SK-N-SH (cell line): ENCODE measurements around the gene NTHL1. TPM values are rescaled to one million over a fixed set of nuclear protein-coding genes. Genes with fewer than 3 reads are reported as not detected.
"Not testable (repeated sequence)": the region's sequence is repeated elsewhere in the genome, so short reads cannot be mapped to it uniquely, and the experiment has no call there.

Source experiments
- CTCF ChIA-PET: fragments of 300-600, 350-600 bp; formaldehyde crosslinking; extraction: SDS; loops from one replicate; lab custom pipeline; 2021; lab: Yijun Ruan, JAX
- POLR2A ChIA-PET: fragments of 350-600 bp; sonication (Branson Sonifier 250); formaldehyde crosslinking; extraction: SDS; loops from one replicate; lab custom pipeline; 2020; ENCODE audit warnings: antibody characterized with exemption, inconsistent platforms; lab: Yijun Ruan, JAX
- DNase-seq: peaks from one replicate; pipeline ENCODE4 v3.0.0; 2012
- H2AFZ ChIP-seq: fragments of 200-600 bp; sonication (generic); 2 replicates; pipeline ENCODE4 v1.8.1; 2016; ENCODE audit warnings: antibody characterized with exemption, mild to moderate bottlenecking, low read depth
- H3F3A ChIP-seq: fragments of 200-600 bp; sonication (generic); replicated peaks from 2 replicates; pipeline ENCODE3; 2016; ENCODE audit warnings: antibody characterized with exemption, mild to moderate bottlenecking; ENCODE audit not compliant: insufficient read depth
- H3K27ac ChIP-seq, 2 experiments: fragments of 200-500 bp in 1 of 2; fragments of 200-600 bp in 1 of 2; sonication (Bioruptor generic) in 1 of 2; sonication (generic), shearing (Covaris generic) in 1 of 2; 2 replicates each; pipeline versions ENCODE4 v1.5.1 to v1.6.1; 2014 to 2016; ENCODE audit warnings: low read depth in 2 of 2, inconsistent platforms in 1 of 2, low read length in 1 of 2, mild to moderate bottlenecking in 1 of 2, mixed read lengths in 1 of 2
- H3K27me3 ChIP-seq: fragments of 200-600 bp; sonication (generic), shearing (Covaris generic); 2 replicates; pipeline ENCODE4 v1.6.1; 2016; ENCODE audit warnings: mixed run types; ENCODE audit not compliant: insufficient read depth
- H3K36me3 ChIP-seq, 2 experiments: fragments of 200-500 bp in 1 of 2; fragments of 200-600 bp in 1 of 2; sonication (Bioruptor generic) in 1 of 2; sonication (generic) in 1 of 2; replicated peaks in 1 of 2; 2 replicates each; pipeline versions ENCODE3 to v1.5.1; 2014 to 2016; ENCODE audit warnings: low read length in 1 of 2, mild to moderate bottlenecking in 1 of 2; ENCODE audit not compliant: insufficient read depth in 2 of 2, control insufficient read depth in 1 of 2
- H3K4me1 ChIP-seq, 2 experiments: fragments of 200-500 bp in 1 of 2; fragments of 200-600 bp in 1 of 2; sonication (Bioruptor generic) in 1 of 2; sonication (generic), shearing (Covaris generic) in 1 of 2; 2 replicates each; pipeline versions ENCODE4 v1.5.1 to v1.6.1; 2014 to 2016; ENCODE audit warnings: low read depth in 1 of 2, low read length in 1 of 2, mixed run types in 1 of 2; ENCODE audit not compliant: insufficient read depth in 2 of 2, control insufficient read depth in 1 of 2
- H3K4me2 ChIP-seq: fragments of 200-600 bp; sonication (generic), shearing (Covaris generic); 2 replicates; pipeline ENCODE4 v1.6.1; 2017; ENCODE audit warnings: mixed run types
- H3K4me3 ChIP-seq, 2 experiments: fragments of 200-500 bp in 1 of 2; fragments of 200-600 bp in 1 of 2; sonication (Bioruptor generic) in 1 of 2; sonication (generic), shearing (Covaris generic) in 1 of 2; 2 replicates each; pipeline versions ENCODE4 v1.5.1 to v1.8.1; 2014 to 2016; ENCODE audit warnings: low read depth in 2 of 2, inconsistent platforms in 1 of 2, low read length in 1 of 2, mild to moderate bottlenecking in 1 of 2, mixed read lengths in 1 of 2, moderate library complexity in 1 of 2
- H3K79me2 ChIP-seq: fragments of 200-600 bp; sonication (generic); 2 replicates; pipeline ENCODE4 v1.8.1; 2017; ENCODE audit warnings: mild to moderate bottlenecking; ENCODE audit not compliant: insufficient read depth
- H3K9ac ChIP-seq: fragments of 200-600 bp; sonication (generic); 2 replicates; pipeline ENCODE4 v1.6.1; 2017; ENCODE audit warnings: mixed run types
- H3K9me2 ChIP-seq: fragments of 200-600 bp; sonication (generic); 2 replicates; pipeline ENCODE4 v1.6.1; 2017; ENCODE audit warnings: mixed run types
- H3K9me3 ChIP-seq: fragments of 200-600 bp; sonication (generic); 2 replicates; pipeline ENCODE4 v1.6.1; 2017; ENCODE audit warnings: mixed run types, mild to moderate bottlenecking, moderate library complexity
- H4K20me1 ChIP-seq: fragments of 200-600 bp; sonication (generic); 2 replicates; pipeline ENCODE4 v1.6.1; 2017; ENCODE audit warnings: mild to moderate bottlenecking, mixed run types; ENCODE audit not compliant: insufficient read depth
- CHD2 ChIP-seq: fragments of 150-350 bp; IDR thresholded peaks from 2 replicates; pipeline ENCODE4 v1.6.1; 2018; ENCODE audit warnings: low read length; ENCODE audit not compliant: partially characterized antibody
- CTCF ChIP-seq: fragments of 200-600 bp; sonication (generic); IDR thresholded peaks from 2 replicates; pipeline ENCODE4 v1.6.1; 2017; ENCODE audit warnings: antibody characterized with exemption, mild to moderate bottlenecking, moderate library complexity
- EZH2phosphoT487 ChIP-seq: fragments of 200-600 bp; sonication (generic); IDR thresholded peaks from 2 replicates; pipeline ENCODE4 v1.6.1; 2017; ENCODE audit warnings: low read depth, mixed run types, mild to moderate bottlenecking, antibody characterized with exemption, moderate library complexity, borderline replicate concordance
- JUND ChIP-seq: IDR thresholded peaks from 2 replicates; pipeline ENCODE4 v1.4.0; 2012
- NFIC ChIP-seq: IDR thresholded peaks from 2 replicates; pipeline ENCODE4 v1.4.0; 2012; ENCODE audit warnings: borderline replicate concordance
- SMC3 ChIP-seq: IDR thresholded peaks from 2 replicates; pipeline ENCODE4 v1.6.1; 2012; ENCODE audit warnings: low read depth, low read length, improper control_type of control experiment
- TAF1 ChIP-seq: IDR thresholded peaks from 2 replicates; pipeline ENCODE4 v1.6.1; 2012; ENCODE audit warnings: low read depth, mild to moderate bottlenecking, low read length, moderate library complexity, borderline replicate concordance
- TEAD4 ChIP-seq: IDR thresholded peaks from 2 replicates; pipeline ENCODE4 v1.4.0; 2012; ENCODE audit warnings: mild to moderate bottlenecking, borderline replicate concordance; ENCODE audit not compliant: insufficient read depth
- WGBS: methylation state at CpG from one replicate; pipeline ENCODE4 v1.1.6; 2017; ENCODE audit warnings: low lambda C conversion rate; 5-methylcytosine and 5-hydroxymethylcytosine counted together
- polyA plus RNA-seq, 3 experiments: library from polyadenylated mRNA; depleted of rRNA; stranded (reverse); fragments of >200 nt; gene quantifications; 2 replicates each; pipeline ENCODE4 v1.2.3, GENCODE V29; 2012
- TF ChIP-seq, protein P1 (sequence below): IDR thresholded peaks from 2 replicates; pipeline ENCODE4 v1.4.0; 2012; ENCODE audit warnings: low read depth

The NTHL1 gene
- polyA plus RNA-seq, 1 of the 3 experiments (the other 2 are of a cell fraction) = 77.3 TPM

- Histone ChIP-seq H3K4me3 (no peak overlapping the region), H2AFZ (no peak overlapping the region)
- POLR2A ChIA-PET = no interaction called here
Measured at GRCh38 chr16:2035431-2036199, 12.0 kb downstream of the NTHL1 start.

GRCh38 chr16:2034696-2035430, 12.8 kb downstream of the NTHL1 start:
- peaks cover 20% of the 10 kb centered on the region; the same call in 1 of the 2 replicates for H3K79me2 ChIP-seq
- H3F3A ChIP-seq = peaks cover 3% of the 10 kb centered on the region
- TF ChIP-seq TAF1 (no peak), CTCF (no peak)
- TF ChIP-seq, protein P1, sequence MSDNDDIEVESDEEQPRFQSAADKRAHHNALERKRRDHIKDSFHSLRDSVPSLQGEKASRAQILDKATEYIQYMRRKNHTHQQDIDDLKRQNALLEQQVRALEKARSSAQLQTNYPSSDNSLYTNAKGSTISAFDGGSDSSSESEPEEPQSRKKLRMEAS = no peak
- no peak overlapping the region for H2AFZ ChIP-seq
- H3K36me3 ChIP-seq = peaks cover 0 to 11% of the 10 kb centered on the region in 2 experiments
- H3K4me3 ChIP-seq = no peak overlapping the region
- peak overlapping the region; percentile 73 to 78; a peak in 3 of 4 replicates for H3K27ac ChIP-seq
- peak overlapping the region; percentile 61 for H3K9ac ChIP-seq
- POLR2A ChIA-PET = no interaction called here
- CTCF ChIA-PET = interaction anchor here (1.0 to 1.2 kb wide), 2 partner anchors 9 to 106 kb away, joined by 3 read pairs; no protein-coding TSS in a partner anchor
- H3K27me3 ChIP-seq = no peaks in the 10 kb centered on the region
- 100% methylated on average over 6 of the region's 17 CpGs for WGBS
- peak overlapping the region; percentile 83; the same call in 1 of the 2 replicates for H3K4me2 ChIP-seq
- H3K9me3 ChIP-seq = no peaks in the 10 kb centered on the region
- H3K4me1 ChIP-seq = peaks cover 33 to 62% of the 10 kb centered on the region in 2 experiments; a peak in 3 of 4 replicates
- H4K20me1 ChIP-seq = no peaks in the 10 kb centered on the region
- no peak for DNase-seq
- no peaks in the 10 kb centered on the region for H3K9me2 ChIP-seq

More at GRCh38 chr16:2035431-2036199, 12.0 kb downstream of the NTHL1 start:
- Histone ChIP-seq H3K27ac (peak overlapping the region; percentile 73 to 78), H3K79me2 (peaks cover 20% of the 10 kb centered on the region; the same call in 1 of the 2 replicates), H3K9me2 (no peaks in the 10 kb centered on the region), H3K9ac (peak overlapping the region; percentile 61), H3F3A (peaks cover 3% of the 10 kb centered on the region), H3K9me3 (no peaks in the 10 kb centered on the region), H3K36me3 (peaks cover 0 to 7% of the 10 kb centered on the region in 2 experiments), H4K20me1 (no peaks in the 10 kb centered on the region), H3K27me3 (no peaks in the 10 kb centered on the region), H3K4me1 (peaks cover 33 to 69% of the 10 kb centered on the region in 2 experiments; a peak in 3 of 4 replicates), H3K4me2 (peak overlapping the region; percentile 83)
- peak; percentile 66 for DNase-seq
- 53% methylated on average over 13 of the region's 34 CpGs for WGBS
- CTCF ChIA-PET = interaction anchor here (1.0 to 1.2 kb wide), 3 partner anchors 8 to 105 kb away, joined by 3 read pairs; no protein-coding TSS in a partner anchor
- no peak for TF ChIP-seq JUND
- TF ChIP-seq SMC3 = no peak
- TF ChIP-seq CHD2 = no peak
- peak; percentile 80 for TF ChIP-seq NFIC
- no peak for TF ChIP-seq EZH2phosphoT487
- TF ChIP-seq TEAD4 = peak; percentile 59; the same call in 1 of the 2 replicates

DNA sequence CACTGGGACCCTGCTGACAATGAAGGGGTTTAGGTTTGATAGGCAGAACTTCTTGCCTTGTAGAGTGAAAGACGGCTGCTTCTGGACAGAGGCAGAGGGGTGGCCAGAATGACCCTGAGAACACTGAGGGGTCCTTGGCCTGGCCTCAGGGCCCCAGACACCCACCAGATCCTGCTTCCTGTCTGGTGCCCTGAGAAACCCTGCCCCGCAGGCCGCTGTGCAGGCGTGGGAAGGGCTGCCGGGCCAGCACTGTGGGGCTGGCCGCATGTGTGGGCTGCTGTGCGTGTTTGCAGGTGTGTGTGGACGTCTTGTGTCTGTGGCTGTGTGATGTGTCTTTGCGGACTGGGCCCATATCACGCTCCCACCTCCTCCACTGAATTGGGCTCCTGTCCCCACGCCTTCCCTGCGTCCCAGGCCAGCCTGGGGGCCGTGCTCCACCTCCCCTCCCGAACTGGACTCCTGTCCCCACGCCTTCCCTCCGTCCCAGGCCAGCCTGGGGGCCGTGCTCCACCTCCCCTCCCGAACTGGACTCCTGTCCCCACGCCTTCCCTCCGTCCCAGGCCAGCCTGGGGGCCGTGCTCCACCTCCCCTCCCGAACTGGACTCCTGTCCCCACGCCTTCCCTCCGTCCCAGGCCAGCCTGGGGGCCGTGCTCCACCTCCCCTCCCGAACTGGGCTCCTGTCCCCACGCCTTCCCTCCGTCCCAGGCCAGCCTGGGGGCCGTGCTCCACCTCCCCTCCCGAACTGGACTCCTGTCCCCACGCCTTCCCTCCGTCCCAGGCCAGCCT, 13.5 kb downstream of the NTHL1 start:
- 86% methylated on average over 17 of the region's 32 CpGs for WGBS
- Histone ChIP-seq H3K4me3 (peak overlapping the region in 1 of 2 experiments; percentile 54; a peak in 1 of 4 replicates), H3K36me3 (peaks cover 0 to 13% of the 10 kb centered on the region in 2 experiments), H3K79me2 (peaks cover 20% of the 10 kb centered on the region; the same call in 1 of the 2 replicates), H2AFZ (peak overlapping the region; percentile 17; the same call in 1 of the 2 replicates), H3K4me2 (peak overlapping the region; percentile 94), H3K4me1 (peaks cover 33 to 54% of the 10 kb centered on the region in 2 experiments; a peak in 3 of 4 replicates), H3K9ac (peak overlapping the region; percentile 83), H3K27ac (peak overlapping the region; percentile 86 to 93)
- not testable (repeated sequence) for H3F3A ChIP-seq, H4K20me1 ChIP-seq, H3K9me3 ChIP-seq, H3K27me3 ChIP-seq, H3K9me2 ChIP-seq, DNase-seq
- POLR2A ChIA-PET = interaction anchor here (1.5 kb wide), 1 partner anchor 13 kb away, joined by 3 read pairs; the partner anchor contains the start of genes NTHL1 and TSC2
- CTCF ChIA-PET = interaction anchor here (2.5 kb wide), 1 partner anchor 11 kb away, joined by 12 read pairs; no protein-coding TSS in a partner anchor
